Activated CD4-positive, alpha-beta T cell treated with anti-CD3 and anti-CD28 coated beads, Interleukin-2, amount 50 U/mL, for 1 hour (primary cell): ENCODE measurements around the gene IP6K1.
"Not testable (repeated sequence)": the region's sequence is repeated elsewhere in the genome, so short reads cannot be mapped to it uniquely, and the experiment has no call there.

Experiments used
- DNase-seq: peaks from one replicate; pipeline ENCODE4 v3.0.0-alpha.2; 2020

Gene IP6K1

GRCh38 chr3:49685846-49686245 lies 100.5 kb downstream of the IP6K1 start:
- not testable (repeated sequence) for DNase-seq

DNA sequence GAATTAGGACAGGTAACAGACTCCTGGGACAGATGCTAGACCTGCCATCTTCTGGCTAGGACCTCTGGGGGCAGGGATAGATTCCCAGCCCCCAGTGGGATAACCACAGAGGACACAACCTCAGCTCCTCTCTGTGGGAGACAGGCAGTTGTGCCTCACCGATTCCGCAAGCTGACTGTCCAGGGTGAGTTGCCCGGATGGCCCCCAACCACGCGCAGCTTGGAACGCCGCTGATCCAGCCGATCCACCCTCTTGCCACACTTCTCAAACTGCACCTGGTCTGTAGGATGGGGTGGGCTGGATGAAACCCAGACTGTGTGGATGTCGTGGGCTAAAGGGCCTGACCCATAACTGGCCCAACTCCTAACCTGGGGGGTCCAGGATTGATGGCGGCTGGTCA lies 101.2 kb downstream of the IP6K1 start:
- not testable (repeated sequence) for DNase-seq

DNA sequence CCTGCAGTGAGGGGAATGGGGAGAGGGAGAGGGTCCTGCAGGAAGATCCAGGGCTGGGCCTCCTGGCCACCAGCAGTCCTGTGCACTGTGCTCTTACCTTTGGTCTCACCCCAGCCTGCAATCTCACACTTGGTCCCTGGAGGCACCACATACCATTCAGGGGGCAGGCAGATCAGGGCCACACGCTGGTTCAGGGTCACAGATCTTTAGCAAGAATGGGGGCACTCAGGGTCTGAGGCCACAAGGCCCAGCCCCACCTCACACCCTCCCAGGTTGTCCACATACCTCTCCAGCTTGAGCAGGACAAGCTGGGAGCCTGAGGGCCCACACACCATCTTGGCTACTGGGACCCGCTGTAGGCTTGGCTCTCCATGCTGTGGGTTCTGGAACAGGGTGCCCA lies 101.9 kb downstream of the IP6K1 start:
- DNase-seq: not testable (repeated sequence)

DNA sequence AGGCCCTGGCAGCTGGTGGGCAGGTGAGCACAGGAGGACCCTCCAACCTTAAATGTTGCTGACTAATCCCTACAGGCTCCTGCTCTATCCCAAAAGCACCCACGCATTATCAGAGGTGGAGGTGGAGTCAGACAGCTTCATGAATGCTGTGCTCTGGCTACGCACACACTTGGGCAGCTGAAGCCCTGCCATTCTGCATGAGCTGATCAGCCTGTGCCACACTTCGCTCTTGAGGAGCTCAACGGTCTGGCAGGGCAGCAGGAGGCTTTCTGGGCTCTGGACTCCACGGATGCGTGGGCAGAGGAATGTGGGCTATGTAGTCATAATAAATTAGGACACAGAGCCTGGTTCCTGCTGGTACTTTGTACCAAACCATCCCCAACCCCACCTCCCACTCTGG lies 103.2 kb downstream of the IP6K1 start:
- DNase-seq: no peak

GRCh38 chr3:49681543-49681942 lies 104.8 kb downstream of the IP6K1 start:
- no peak for DNase-seq

DNA sequence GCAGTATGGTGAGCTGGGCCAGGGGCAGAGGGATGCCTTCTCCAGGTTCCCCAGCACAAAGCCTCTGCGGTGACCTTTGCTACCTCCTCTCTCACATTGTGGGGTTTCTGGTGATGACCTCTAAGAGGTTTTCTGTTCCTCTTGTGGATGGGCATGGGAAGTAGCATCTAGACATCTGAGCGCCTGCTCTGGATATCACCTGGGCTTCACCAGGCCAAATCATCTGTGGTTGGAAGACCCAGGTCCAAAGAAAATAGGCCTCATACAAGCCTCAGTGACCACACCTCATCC lies 105.2 kb downstream of the IP6K1 start:
- DNase-seq: no peak

DNA sequence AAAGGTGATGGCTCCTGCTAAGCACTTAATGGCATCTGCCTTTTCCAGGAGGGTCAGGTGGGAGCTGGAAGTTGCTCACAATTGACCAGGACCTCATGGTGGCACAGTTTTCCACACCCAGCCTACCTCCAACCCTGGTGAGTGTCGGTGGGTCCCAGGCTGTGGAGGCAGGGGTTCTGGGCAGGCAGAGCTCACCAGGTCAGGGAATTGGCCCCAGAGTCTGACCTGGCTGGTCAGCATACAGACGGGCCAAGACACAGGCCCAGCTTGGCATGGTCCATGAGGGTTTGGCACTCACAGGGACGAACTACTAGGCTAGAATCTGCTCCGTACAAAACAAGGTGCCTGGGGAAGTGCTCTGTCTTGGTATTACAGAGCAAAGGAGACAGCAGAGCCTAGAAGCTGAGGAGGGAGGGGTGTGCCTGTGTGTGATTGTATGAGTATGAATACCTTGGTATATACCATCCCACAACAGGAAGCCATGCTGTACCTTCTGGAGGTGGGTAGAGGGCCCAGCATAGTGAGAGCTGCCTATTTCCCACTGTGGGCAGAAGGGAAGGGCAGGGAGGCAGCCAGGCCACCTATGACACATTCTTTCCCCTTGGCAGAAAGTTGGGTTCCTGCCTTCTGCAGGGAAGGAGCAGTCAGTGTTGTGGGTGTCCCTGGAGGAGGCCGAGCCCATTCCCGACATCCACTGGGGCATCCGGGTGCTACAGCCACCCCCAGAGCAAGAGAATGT lies 105.7 kb downstream of the IP6K1 start:
- DNase-seq: no peak

- no peak for DNase-seq
These were observed 110.4 kb downstream of the IP6K1 start for GRCh38 chr3:49675912-49676311.

DNA sequence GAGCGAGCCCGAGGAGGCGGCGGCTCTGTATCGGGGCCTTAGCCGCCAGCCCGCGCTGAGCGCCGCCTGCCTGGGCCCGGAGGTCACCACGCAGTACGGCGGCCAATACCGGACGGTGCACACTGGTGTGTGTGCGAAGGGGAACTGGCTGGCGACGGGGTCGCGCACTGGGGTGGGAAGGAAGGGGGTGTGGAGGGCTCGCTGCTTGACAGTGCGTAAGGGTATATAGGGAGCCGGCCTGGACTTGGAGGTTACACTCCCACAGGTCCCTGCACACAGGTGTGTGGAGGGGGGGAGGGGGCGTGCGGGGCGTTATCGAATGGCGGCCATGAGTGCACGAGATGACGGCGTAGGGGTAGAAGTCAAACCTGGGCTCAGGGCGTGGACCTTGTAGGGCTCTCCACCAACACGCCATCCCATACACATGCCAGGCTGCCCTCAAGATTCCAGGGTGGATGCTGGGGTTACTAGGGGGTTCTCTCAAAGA lies 111.8 kb downstream of the IP6K1 start:
- DNase-seq: peak; percentile 27
